OCI-LY1 (cell line): ENCODE data around the gene TRPC3.

Experiments
- H2AFZ ChIP-seq: fragments of 200-600 bp; sonication (generic), shearing (Covaris generic); 2 replicates; pipeline ENCODE4 v1.6.0; 2014; ENCODE audit warnings: antibody characterized with exemption, mild to moderate bottlenecking, low read length
- H3F3A ChIP-seq: fragments of 200-600 bp; sonication (generic), shearing (Covaris generic); 2 replicates; pipeline ENCODE4 v1.6.0; 2014; ENCODE audit warnings: mild to moderate bottlenecking, antibody characterized with exemption, low read length, moderate library complexity; ENCODE audit not compliant: insufficient read depth
- H3K27ac ChIP-seq: fragments of 200-600 bp; sonication (generic); 2 replicates; pipeline ENCODE4 v1.5.1; 2014; ENCODE audit warnings: low read length, mixed run types, mild to moderate bottlenecking, low read depth; ENCODE audit not compliant: poor library complexity, severe bottlenecking
- H3K27me3 ChIP-seq: fragments of 200-600 bp; sonication (generic); 2 replicates; pipeline ENCODE4 v1.6.0; 2014; ENCODE audit warnings: antibody characterized with exemption, mild to moderate bottlenecking, low read length, moderate library complexity; ENCODE audit not compliant: insufficient read depth
- H3K36me3 ChIP-seq: fragments of 200-600 bp; sonication (generic); 2 replicates; pipeline ENCODE4 v1.6.1; 2014; ENCODE audit warnings: mild to moderate bottlenecking, antibody characterized with exemption, low read length, moderate library complexity, mixed read lengths; ENCODE audit not compliant: insufficient read depth
- H3K4me1 ChIP-seq: fragments of 200-600 bp; sonication (generic); 2 replicates; pipeline ENCODE4 v1.5.1; 2014; ENCODE audit warnings: mild to moderate bottlenecking, low read length, moderate library complexity; ENCODE audit not compliant: insufficient read depth, severe bottlenecking
- H3K4me2 ChIP-seq: fragments of 200-600 bp; sonication (generic), shearing (Covaris generic); 2 replicates; pipeline ENCODE4 v1.6.1; 2014; ENCODE audit warnings: low read length
- H3K4me3 ChIP-seq: fragments of 200-600 bp; sonication (generic); 2 replicates; pipeline ENCODE4 v1.5.1; 2014; ENCODE audit warnings: low read length, low read depth, mild to moderate bottlenecking, mixed read lengths; ENCODE audit not compliant: poor library complexity, severe bottlenecking
- H3K79me2 ChIP-seq: fragments of 200-600 bp; shearing (Covaris generic); 2 replicates; pipeline ENCODE4 v1.6.1; 2016; ENCODE audit warnings: mixed run types, low read length, mixed read lengths; ENCODE audit not compliant: insufficient read depth
- H3K9ac ChIP-seq: fragments of 200-600 bp; sonication (generic), shearing (Covaris generic); 2 replicates; pipeline ENCODE4 v1.6.1; 2014; ENCODE audit warnings: mild to moderate bottlenecking, low read length, mixed read lengths
- H3K9me2 ChIP-seq: fragments of 200-600 bp; sonication (generic), shearing (Covaris generic); 2 replicates; pipeline ENCODE4 v1.6.1; 2014; ENCODE audit warnings: low read depth, mild to moderate bottlenecking, low read length, mixed read lengths
- H3K9me3 ChIP-seq: fragments of 200-600 bp; shearing (Covaris generic); 2 replicates; pipeline ENCODE4 v1.6.1; 2014; ENCODE audit warnings: low read length, mixed read lengths
- H4K20me1 ChIP-seq: fragments of 200-600 bp; sonication (generic), shearing (Covaris generic); 2 replicates; pipeline ENCODE4 v1.6.0; 2016; ENCODE audit warnings: mild to moderate bottlenecking, low read length; ENCODE audit not compliant: insufficient read depth
- CTCF ChIP-seq: fragments of 200-600 bp; sonication (generic), shearing (Covaris generic); IDR thresholded peaks from 2 replicates; pipeline ENCODE4 v1.5.1; 2017; ENCODE audit warnings: mild to moderate bottlenecking, antibody characterized with exemption, low read length, moderate library complexity, mixed read lengths
- EZH2 ChIP-seq: fragments of 200-600 bp; sonication (generic), shearing (Covaris generic); IDR thresholded peaks from 2 replicates; pipeline ENCODE4 v1.8.0; 2017; ENCODE audit warnings: borderline replicate concordance, mixed run types, mild to moderate bottlenecking, antibody characterized with exemption, low read length, moderate library complexity, mixed read lengths

The TRPC3 gene

DNA sequence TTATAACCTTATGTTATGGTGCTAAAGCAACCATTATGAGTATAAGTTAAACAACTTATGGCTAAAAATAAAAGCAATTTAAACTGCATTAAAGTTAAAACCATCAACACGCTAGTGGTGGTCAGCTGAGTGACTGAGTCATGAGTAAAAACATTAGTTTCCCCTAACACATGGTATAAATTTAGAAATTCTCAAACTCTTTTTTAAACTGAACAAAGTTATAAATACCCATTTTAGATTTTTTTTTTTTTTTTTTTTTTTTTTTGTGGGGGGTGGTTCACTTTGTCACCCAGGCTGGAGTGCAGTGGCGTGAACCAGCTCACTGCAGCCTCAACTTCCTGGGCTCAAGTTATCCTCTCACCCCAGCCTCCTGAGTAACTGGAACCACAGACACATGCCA is 76.2 kb downstream of the TRPC3 start:
- no peaks in the 10 kb centered on the region for H3F3A ChIP-seq

GRCh38 chr4:121873604-121874003 is 78.3 kb downstream of the TRPC3 start:
- Histone ChIP-seq H4K20me1 (no peaks in the 10 kb centered on the region), H3K9me2 (no peaks in the 10 kb centered on the region), H3K27ac (no peak overlapping the region), H3K4me1 (peaks cover 13% of the 10 kb centered on the region), H3K9me3 (no peaks in the 10 kb centered on the region), H3K27me3 (no peaks in the 10 kb centered on the region), H3F3A (no peaks in the 10 kb centered on the region), H3K36me3 (no peaks in the 10 kb centered on the region), H3K79me2 (no peaks in the 10 kb centered on the region), H3K4me2 (no peak overlapping the region), H3K9ac (no peak overlapping the region), H3K4me3 (no peak overlapping the region), H2AFZ (no peak overlapping the region)
- TF ChIP-seq CTCF = no peak
- no peak for TF ChIP-seq EZH2

More for the DNA sequence above, 76.2 kb downstream of the TRPC3 start:
- no peak overlapping the region for H3K9ac ChIP-seq
- H3K4me3 ChIP-seq = no peak overlapping the region
- no peaks in the 10 kb centered on the region for H3K9me2 ChIP-seq
- H4K20me1 ChIP-seq = no peaks in the 10 kb centered on the region
- H3K4me1 ChIP-seq = peaks cover 3% of the 10 kb centered on the region
- no peaks in the 10 kb centered on the region for H3K79me2 ChIP-seq
- no peak overlapping the region for H3K27ac ChIP-seq
- no peak overlapping the region for H3K4me2 ChIP-seq
- H3K27me3 ChIP-seq = no peaks in the 10 kb centered on the region
- TF ChIP-seq EZH2 = no peak
- no peak for TF ChIP-seq CTCF
- no peak overlapping the region for H2AFZ ChIP-seq
- H3K9me3 ChIP-seq = no peaks in the 10 kb centered on the region
- H3K36me3 ChIP-seq = no peaks in the 10 kb centered on the region

GRCh38 chr4:121869841-121870822 is 81.7 kb downstream of the TRPC3 start, which contains the start of gene BBS7:
TSS of gene BBS7 (minus strand) at chr4:121870474. CDS start at chr4:121870313, 161 bp downstream.
- Histone ChIP-seq H2AFZ (peak within 1 kb of the TSS; percentile 91), H4K20me1 (no peaks in the 10 kb centered on the region), H3K4me1 (peaks cover 13% of the 10 kb centered on the region), H3K9me3 (no peaks in the 10 kb centered on the region), H3K4me2 (peak within 1 kb of the TSS; percentile 90), H3K4me3 (peak within 1 kb of the TSS; percentile 92), H3K9me2 (no peaks in the 10 kb centered on the region), H3K27me3 (no peaks in the 10 kb centered on the region), H3K36me3 (peaks cover 21% of the 10 kb centered on the region), H3K9ac (peak within 1 kb of the TSS; percentile 88), H3F3A (no peaks in the 10 kb centered on the region), H3K27ac (no peak within 1 kb of the TSS), H3K79me2 (no peaks in the 10 kb centered on the region)
- TF ChIP-seq CTCF (no peak), EZH2 (no peak)
